SU-DHL-6 (cell line): ENCODE data around the gene CRYBB1.

Source experiments
- EZH2phosphoT487 ChIP-seq: fragments of 200-600 bp; sonication (generic), shearing (Covaris generic); conservative IDR thresholded peaks from 2 replicates; pipeline ENCODE4 v1.6.1; 2018; ENCODE audit warnings: mild to moderate bottlenecking, antibody characterized with exemption, low read length, moderate library complexity, mixed read lengths
- TF ChIP-seq, protein P1 (sequence below): fragments of 200-600 bp; sonication (generic); IDR thresholded peaks from one replicate; pipeline ENCODE4 v1.5.1; 2017; ENCODE audit warnings: antibody characterized with exemption, mild to moderate bottlenecking, low read length, moderate library complexity; ENCODE audit not compliant: insufficient read depth, poor library complexity, severe bottlenecking

DNA sequence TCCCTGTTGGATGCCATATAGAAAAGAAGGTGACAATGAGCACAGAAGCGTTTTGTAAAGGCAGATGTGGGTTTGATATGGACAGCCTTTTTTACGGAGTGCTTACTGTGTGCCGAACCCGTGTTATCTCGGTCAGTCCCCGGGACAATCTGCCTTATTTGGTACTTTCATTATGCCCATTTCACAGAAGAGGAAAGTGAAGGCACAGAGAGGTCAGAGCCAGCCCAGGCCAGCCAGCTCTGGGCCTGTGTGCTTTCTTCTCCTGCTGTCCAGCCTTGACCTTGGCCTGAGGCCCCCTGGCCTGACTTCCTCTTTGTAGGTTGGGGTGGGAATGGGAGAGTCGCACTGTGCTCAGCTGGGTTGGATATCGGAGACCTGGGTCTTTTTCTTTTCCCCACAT, 628 bp upstream of the CRYBB1 start:
- TF ChIP-seq, protein P1, sequence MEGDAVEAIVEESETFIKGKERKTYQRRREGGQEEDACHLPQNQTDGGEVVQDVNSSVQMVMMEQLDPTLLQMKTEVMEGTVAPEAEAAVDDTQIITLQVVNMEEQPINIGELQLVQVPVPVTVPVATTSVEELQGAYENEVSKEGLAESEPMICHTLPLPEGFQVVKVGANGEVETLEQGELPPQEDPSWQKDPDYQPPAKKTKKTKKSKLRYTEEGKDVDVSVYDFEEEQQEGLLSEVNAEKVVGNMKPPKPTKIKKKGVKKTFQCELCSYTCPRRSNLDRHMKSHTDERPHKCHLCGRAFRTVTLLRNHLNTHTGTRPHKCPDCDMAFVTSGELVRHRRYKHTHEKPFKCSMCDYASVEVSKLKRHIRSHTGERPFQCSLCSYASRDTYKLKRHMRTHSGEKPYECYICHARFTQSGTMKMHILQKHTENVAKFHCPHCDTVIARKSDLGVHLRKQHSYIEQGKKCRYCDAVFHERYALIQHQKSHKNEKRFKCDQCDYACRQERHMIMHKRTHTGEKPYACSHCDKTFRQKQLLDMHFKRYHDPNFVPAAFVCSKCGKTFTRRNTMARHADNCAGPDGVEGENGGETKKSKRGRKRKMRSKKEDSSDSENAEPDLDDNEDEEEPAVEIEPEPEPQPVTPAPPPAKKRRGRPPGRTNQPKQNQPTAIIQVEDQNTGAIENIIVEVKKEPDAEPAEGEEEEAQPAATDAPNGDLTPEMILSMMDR: no peak
- TF ChIP-seq EZH2phosphoT487: no peak
